Colonic mucosa (tissue), 4 donors: ENCODE measurements around the gene MRGPRG. TPM values are rescaled to one million over a fixed set of nuclear protein-coding genes. Genes with fewer than 3 reads are reported as not detected.

Experiments used
- DNase-seq: peaks from one replicate; pipeline ENCODE4 v3.0.0-alpha.2; 2020
- H3K27ac ChIP-seq: fragments of 200-600 bp; one replicate; pipeline ENCODE4 v1.8.0; 2021
- H3K27me3 ChIP-seq: fragments of 200-600 bp; one replicate; pipeline ENCODE4 v1.8.0; 2021
- H3K36me3 ChIP-seq: fragments of 200-600 bp; one replicate; pipeline ENCODE4 v1.8.0; 2021
- H3K4me1 ChIP-seq: fragments of 200-600 bp; one replicate; pipeline ENCODE4 v1.8.0; 2021; ENCODE audit warnings: mild to moderate bottlenecking
- H3K4me3 ChIP-seq: fragments of 200-600 bp; one replicate; pipeline ENCODE4 v1.8.0; 2021
- H3K9ac ChIP-seq, 2 donors: one replicate each; pipeline ENCODE4 v1.7.0; 2013; ENCODE audit warnings: control low read depth in 2 of 2, low read depth in 2 of 2, low read length in 2 of 2
- H3K9me3 ChIP-seq: fragments of 200-600 bp; one replicate; pipeline ENCODE4 v1.8.0; 2021
- CTCF ChIP-seq: fragments of 200-600 bp; IDR thresholded peaks from one replicate; pipeline ENCODE4 v1.8.0; 2022; ENCODE audit warnings: antibody characterized with exemption, mild to moderate bottlenecking
- intact Hi-C: fragments of 100-400 bp; cut with DNase I; formaldehyde crosslinking; loops from one replicate; pipeline ENCODE4 v1.14.1; 2022
- total RNA-seq, 2 donors: library from RNA; stranded (reverse); fragmentation: NEBNext Ultra II Directional in 1 of 2; extraction: Animal tissue kit (Norgen Biotek cat#: 25700) in 1 of 2; gene quantifications; one replicate each; pipeline ENCODE4 v1.2.1, GENCODE V29; 2021
- donor health status: healthy.
- donor health status: DM: no; HTN: no; CAD: no.
- donor health status: DM: no; HTN: no; CAD: no.

Gene MRGPRG
- total RNA-seq, 2 donors from 2014 or later = not detected

GRCh38 chr11:3206156-3206921 is 12.3 kb downstream of the MRGPRG start:
- intact Hi-C loops = no loop called here
- no peak overlapping the region for H3K4me3 ChIP-seq
- no peaks in the 10 kb centered on the region for H3K9me3 ChIP-seq
- H3K27me3 ChIP-seq = peaks cover 17% of the 10 kb centered on the region
- TF ChIP-seq CTCF = no peak
- no peak for DNase-seq
- H3K4me1 ChIP-seq = no peaks in the 10 kb centered on the region
- no peak overlapping the region for H3K27ac ChIP-seq
- H3K36me3 ChIP-seq = no peaks in the 10 kb centered on the region
- no peak overlapping the region for H3K9ac ChIP-seq

DNA sequence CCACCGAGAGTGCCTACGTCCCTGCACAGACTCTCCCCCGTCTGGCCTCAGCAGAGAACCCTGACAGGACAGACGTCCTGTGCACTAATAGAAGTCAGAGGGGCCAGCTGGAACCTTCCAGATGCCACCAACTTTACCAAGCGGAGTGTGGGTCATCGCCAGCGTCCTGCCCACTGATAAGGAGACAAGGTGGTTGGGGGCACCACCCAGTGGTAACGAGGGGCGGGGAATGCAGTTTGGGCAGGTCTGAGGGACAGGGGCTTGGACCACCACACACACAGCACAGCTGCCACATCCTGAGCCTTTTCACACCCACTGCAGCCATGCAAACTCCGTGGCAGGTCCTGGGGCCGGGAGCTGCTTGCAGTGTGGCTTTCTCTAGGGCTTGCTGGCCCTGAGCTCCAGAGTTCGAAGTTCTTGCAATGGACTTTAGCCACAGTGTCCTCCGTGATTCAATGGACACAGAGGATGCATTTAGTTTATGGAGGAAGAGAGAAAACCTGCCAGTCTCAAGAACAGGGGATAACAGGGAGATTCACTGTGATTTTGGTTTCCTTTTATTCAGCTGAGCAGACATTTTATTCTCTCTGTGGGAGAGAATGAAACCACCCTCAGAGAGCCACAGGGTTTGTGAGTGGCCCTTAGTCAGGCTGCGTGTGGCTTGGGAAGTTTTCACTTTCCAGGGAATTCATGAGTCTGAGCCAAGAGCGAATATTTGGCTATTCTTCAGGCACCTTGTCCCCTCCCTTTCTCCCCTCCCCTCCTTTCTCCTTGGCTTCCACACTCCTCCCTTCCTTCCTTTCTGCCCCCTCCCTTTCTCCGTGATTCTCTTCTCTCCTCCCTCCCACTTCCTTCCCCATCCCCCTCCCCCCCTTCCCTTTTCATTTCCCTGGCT is 13.1 kb downstream of the MRGPRG start:
- intact Hi-C loops = no loop called here
- H3K9me3 ChIP-seq = no peaks in the 10 kb centered on the region
- no peaks in the 10 kb centered on the region for H3K36me3 ChIP-seq
- H3K27ac ChIP-seq = no peak overlapping the region
- peaks cover 17% of the 10 kb centered on the region for H3K27me3 ChIP-seq
- no peaks in the 10 kb centered on the region for H3K4me1 ChIP-seq
- no peak for TF ChIP-seq CTCF
- DNase-seq = no peak
- no peak overlapping the region for H3K9ac ChIP-seq
- H3K4me3 ChIP-seq = no peak overlapping the region

- DNase-seq = no peak
- H3K9ac ChIP-seq = no peak overlapping the region
- H3K36me3 ChIP-seq = no peaks in the 10 kb centered on the region
- H3K27me3 ChIP-seq = peaks cover 17% of the 10 kb centered on the region
- no peak overlapping the region for H3K4me3 ChIP-seq
- no peaks in the 10 kb centered on the region for H3K9me3 ChIP-seq
- TF ChIP-seq CTCF = no peak
- H3K27ac ChIP-seq = no peak overlapping the region
- H3K4me1 ChIP-seq = no peaks in the 10 kb centered on the region
- intact Hi-C loops = no loop called here
Observed at GRCh38 chr11:3204141-3205015, 14.2 kb downstream of the MRGPRG start.

- no peak for DNase-seq
- H3K4me1 ChIP-seq = no peaks in the 10 kb centered on the region
- intact Hi-C loops = no loop called here
- H3K36me3 ChIP-seq = no peaks in the 10 kb centered on the region
- no peak overlapping the region for H3K9ac ChIP-seq
- TF ChIP-seq CTCF = no peak
- H3K27me3 ChIP-seq = peaks cover 17% of the 10 kb centered on the region
- H3K9me3 ChIP-seq = no peaks in the 10 kb centered on the region
- H3K4me3 ChIP-seq = no peak overlapping the region
- no peak overlapping the region for H3K27ac ChIP-seq
Observed at GRCh38 chr11:3203221-3204043, 15.2 kb downstream of the MRGPRG start.
